Osteocyte (in vitro differentiated cells): ENCODE results near the gene BCAM. TPM values are rescaled to one million over a fixed set of nuclear protein-coding genes. Genes with fewer than 3 reads are reported as not detected.

Source experiments
- DNase-seq: peaks from one replicate; pipeline ENCODE4 v3.0.0; 2021; ENCODE audit warnings: mixed read lengths; ENCODE audit not compliant: unreplicated experiment; ENCODE audit errors: extremely low spot score
- H3K27ac Mint-ChIP-seq: one replicate; pipeline ENCODE4 v1.8.0; 2021; ENCODE audit warnings: mild to moderate bottlenecking, mixed read lengths; ENCODE audit not compliant: unreplicated experiment
- H3K27me3 Mint-ChIP-seq: one replicate; pipeline ENCODE4 v1.8.0; 2021; ENCODE audit warnings: mixed read lengths; ENCODE audit not compliant: unreplicated experiment
- H3K36me3 Mint-ChIP-seq: one replicate; pipeline ENCODE4 v1.8.0; 2021; ENCODE audit warnings: mixed read lengths; ENCODE audit not compliant: unreplicated experiment
- H3K4me1 Mint-ChIP-seq: one replicate; pipeline ENCODE4 v1.8.0; 2021; ENCODE audit warnings: mixed read lengths; ENCODE audit not compliant: unreplicated experiment
- H3K4me3 Mint-ChIP-seq: one replicate; pipeline ENCODE4 v1.8.0; 2021; ENCODE audit warnings: mild to moderate bottlenecking, moderate library complexity, mixed read lengths; ENCODE audit not compliant: unreplicated experiment
- H3K9me3 Mint-ChIP-seq: one replicate; pipeline ENCODE4 v1.8.0; 2021; ENCODE audit warnings: mixed read lengths; ENCODE audit not compliant: unreplicated experiment
- CTCF ChIP-seq: fragments of 200-600 bp; sonication (generic); IDR thresholded peaks from 2 replicates; pipeline ENCODE4 v1.5.0; 2021; ENCODE audit warnings: antibody characterized with exemption, mild to moderate bottlenecking, moderate library complexity
- total RNA-seq: library from RNA; stranded (reverse); gene quantifications from 2 replicates; pipeline ENCODE4 v1.2.1, GENCODE V29; 2021

The BCAM gene
- total RNA-seq, 1 donor from 2014 or later, result 8.8 TPM

GRCh38 chr19:44800461-44800860 lies 8.4 kb upstream of the BCAM start:
- no peaks in the 10 kb centered on the region for H3K36me3 Mint-ChIP-seq
- TF ChIP-seq CTCF, result peak; percentile 87
- no peak overlapping the region for H3K4me3 Mint-ChIP-seq
- no peak overlapping the region for H3K27ac Mint-ChIP-seq
- H3K27me3 Mint-ChIP-seq, result peaks cover 15% of the 10 kb centered on the region
- peaks cover 6% of the 10 kb centered on the region for H3K4me1 Mint-ChIP-seq
- DNase-seq, result peak; percentile 95
- no peaks in the 10 kb centered on the region for H3K9me3 Mint-ChIP-seq

GRCh38 chr19:44803442-44804428 lies 5.2 kb upstream of the BCAM start:
- DNase-seq, result no peak
- Mint-ChIP-seq H3K36me3 (no peaks in the 10 kb centered on the region), H3K9me3 (no peaks in the 10 kb centered on the region), H3K27me3 (peaks cover 18% of the 10 kb centered on the region), H3K4me1 (peaks cover 12% of the 10 kb centered on the region), H3K27ac (no peak overlapping the region), H3K4me3 (no peak overlapping the region)
- no peak for TF ChIP-seq CTCF

- Mint-ChIP-seq H3K27me3 (peaks cover 18% of the 10 kb centered on the region), H3K27ac (peak overlapping the region; percentile 57), H3K36me3 (no peaks in the 10 kb centered on the region), H3K9me3 (no peaks in the 10 kb centered on the region), H3K4me3 (no peak overlapping the region), H3K4me1 (peaks cover 29% of the 10 kb centered on the region)
- DNase-seq, result no peak
- no peak for TF ChIP-seq CTCF
These were observed 2.6 kb upstream of the BCAM start for GRCh38 chr19:44806291-44806690.

GRCh38 chr19:44807162-44807561 lies 1.7 kb upstream of the BCAM start:
- Mint-ChIP-seq H3K27me3 (peaks cover 18% of the 10 kb centered on the region), H3K4me3 (no peak overlapping the region), H3K9me3 (no peaks in the 10 kb centered on the region), H3K4me1 (peaks cover 29% of the 10 kb centered on the region), H3K36me3 (no peaks in the 10 kb centered on the region), H3K27ac (no peak overlapping the region)
- TF ChIP-seq CTCF, result no peak
- DNase-seq, result no peak

- DNase-seq, result no peak
These were observed 1.0 kb upstream of the BCAM start for GRCh38 chr19:44807652-44808462.

More at GRCh38 chr19:44807652-44808462, 1.0 kb upstream of the BCAM start:
- Mint-ChIP-seq H3K27ac (peak overlapping the region; percentile 51), H3K4me3 (peak overlapping the region; percentile 53), H3K27me3 (peaks cover 18% of the 10 kb centered on the region), H3K36me3 (no peaks in the 10 kb centered on the region), H3K4me1 (peaks cover 29% of the 10 kb centered on the region), H3K9me3 (no peaks in the 10 kb centered on the region)
- TF ChIP-seq CTCF, result peak; percentile 61
